NCI-H748 treated with DMSO at 0.1 percent for 48 hours (cell line): ENCODE data around the gene BMPR2.
"Not testable (repeated sequence)": the region's sequence is repeated elsewhere in the genome, so short reads cannot be mapped to it uniquely, and the experiment has no call there.

Source experiments
- DNase-seq: peaks from one replicate; lab custom pipeline; 2025; lab: John Stamatoyannopoulos, UW

The BMPR2 gene

GRCh38 chr2:202452744-202453143 lies 76.6 kb downstream of the BMPR2 start:
- DNase-seq = no peak

GRCh38 chr2:202454536-202454935 lies 78.4 kb downstream of the BMPR2 start:
- DNase-seq = no peak

DNA sequence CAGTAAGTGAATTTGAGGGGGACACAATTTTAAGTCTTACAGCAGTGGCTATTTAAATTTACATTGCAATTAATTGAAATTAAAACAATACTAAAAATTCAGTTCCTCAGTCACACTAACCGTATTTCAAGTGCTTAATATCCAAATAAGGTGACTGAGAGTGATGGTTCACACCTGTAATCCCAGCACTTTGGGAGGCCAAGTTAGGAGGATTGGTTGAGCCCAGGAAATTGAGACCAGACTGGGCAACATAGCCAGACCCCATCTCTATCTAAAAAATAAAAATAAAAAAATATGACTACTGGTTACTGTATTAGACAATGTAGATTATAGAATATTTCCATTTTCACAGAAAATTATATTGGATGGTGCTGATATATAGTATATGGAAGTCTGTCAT lies 79.0 kb downstream of the BMPR2 start:
- DNase-seq = no peak

DNA sequence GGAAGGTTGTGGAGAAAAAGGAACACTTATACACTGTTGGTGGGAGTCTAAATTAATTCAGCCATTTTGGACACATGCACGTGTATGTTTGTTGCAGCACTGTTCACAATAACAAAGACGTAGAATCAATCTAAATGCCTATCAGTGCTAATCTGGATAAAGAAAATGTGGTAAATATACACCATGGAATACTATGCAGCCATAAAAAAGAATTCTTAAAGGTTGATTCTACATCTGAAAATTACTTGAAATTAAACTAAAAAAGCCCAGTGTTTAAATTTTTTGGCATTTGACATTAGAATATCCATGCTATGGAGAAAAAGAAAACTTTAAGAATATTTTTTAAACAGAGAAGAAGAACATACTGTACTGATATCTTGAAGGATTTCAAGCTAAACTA lies 84.0 kb downstream of the BMPR2 start:
- no peak for DNase-seq

DNA sequence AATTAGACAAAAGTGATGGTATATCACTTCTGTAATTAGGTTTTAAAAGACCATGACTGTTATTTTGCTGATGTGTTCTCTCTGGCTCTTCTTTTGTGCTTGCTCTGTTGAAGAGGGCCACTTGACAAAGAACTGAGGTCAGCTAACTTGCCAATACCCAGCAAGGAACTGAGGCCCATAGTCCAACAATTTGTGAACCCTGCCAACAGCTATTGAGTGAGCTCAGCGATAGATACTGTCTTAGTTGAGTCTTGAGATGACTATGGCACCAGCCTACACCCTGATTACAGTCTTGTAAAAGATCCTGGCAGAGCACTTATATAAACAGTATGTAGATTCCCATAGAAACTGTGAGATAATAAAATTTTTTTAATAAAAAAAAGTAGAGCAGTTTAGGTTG lies 103.0 kb downstream of the BMPR2 start:
- no peak for DNase-seq

GRCh38 chr2:202479610-202480009 lies 103.5 kb downstream of the BMPR2 start:
- DNase-seq = no peak

- DNase-seq = no peak
Observed at GRCh38 chr2:202486351-202486750, 110.2 kb downstream of the BMPR2 start.

- no peak for DNase-seq
Observed at GRCh38 chr2:202488671-202489070, 112.5 kb downstream of the BMPR2 start.

DNA sequence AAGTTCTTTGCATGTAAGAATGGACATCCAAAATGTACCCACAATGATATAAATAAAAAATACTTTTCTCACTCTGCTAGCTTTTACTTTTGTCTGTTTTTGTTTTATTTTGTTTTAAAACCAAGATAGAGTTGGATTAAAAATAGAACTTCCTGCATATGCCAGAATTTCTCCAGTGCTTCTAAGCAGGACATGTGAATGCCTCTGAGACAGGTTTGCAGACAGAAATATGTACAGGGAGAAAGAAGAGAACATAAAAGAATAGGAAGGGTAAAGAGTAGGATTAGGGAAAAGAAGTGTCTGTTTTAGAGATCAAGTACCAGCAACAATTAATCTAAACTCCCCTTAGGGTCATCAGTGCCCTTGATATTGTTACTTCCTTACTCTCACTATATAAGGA lies 114.4 kb downstream of the BMPR2 start:
- no peak for DNase-seq

GRCh38 chr2:202491514-202491913 lies 115.4 kb downstream of the BMPR2 start:
- DNase-seq = no peak

DNA sequence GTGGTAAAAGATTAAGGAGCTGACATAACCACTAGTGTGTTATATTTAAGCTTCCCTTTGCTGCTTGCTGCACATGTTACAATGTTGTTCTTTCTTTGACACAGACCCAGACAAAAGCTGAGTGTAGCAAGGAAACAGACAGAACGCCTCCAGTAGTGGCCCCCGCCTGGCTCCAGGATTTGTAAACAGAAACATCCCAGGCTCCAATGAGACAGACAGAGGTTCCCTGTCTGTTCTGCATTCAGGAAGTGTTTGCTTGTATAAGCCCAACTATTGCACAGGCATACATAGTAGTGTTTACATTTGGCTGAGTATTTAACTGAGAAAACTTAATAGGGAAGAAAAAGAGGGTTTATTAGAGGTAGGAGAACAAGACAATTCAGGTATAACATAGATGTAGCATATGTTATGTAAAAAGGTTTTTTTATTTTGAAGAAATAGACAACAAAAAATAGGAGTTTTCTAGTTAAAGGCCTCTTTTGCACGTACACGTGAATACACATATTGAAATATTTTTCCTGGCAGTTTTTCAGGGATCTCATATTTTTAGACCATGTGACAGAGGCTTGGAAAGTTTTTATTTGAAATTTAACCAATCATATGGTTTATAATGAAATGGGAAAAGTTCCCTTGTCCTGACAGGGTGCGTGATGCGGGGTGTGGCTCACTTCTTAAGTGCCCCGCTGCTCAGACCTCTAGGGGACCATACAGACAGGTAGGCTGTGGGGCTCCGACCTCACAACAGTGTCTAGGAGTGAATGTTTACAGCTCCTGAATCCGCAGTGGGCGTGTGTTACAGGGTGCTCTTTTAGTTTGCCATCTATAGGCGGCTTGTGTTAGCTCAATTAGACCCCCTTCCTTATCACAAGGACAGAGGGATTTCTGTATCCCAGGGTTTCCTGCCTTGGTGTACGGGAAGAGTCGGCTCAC lies 118.4 kb downstream of the BMPR2 start:
- peak; percentile 71 for DNase-seq

GRCh38 chr2:202495230-202495604 lies 119.1 kb downstream of the BMPR2 start:
- no peak for DNase-seq

GRCh38 chr2:202496835-202497472 lies 120.8 kb downstream of the BMPR2 start:
- DNase-seq = not testable (repeated sequence)

DNA sequence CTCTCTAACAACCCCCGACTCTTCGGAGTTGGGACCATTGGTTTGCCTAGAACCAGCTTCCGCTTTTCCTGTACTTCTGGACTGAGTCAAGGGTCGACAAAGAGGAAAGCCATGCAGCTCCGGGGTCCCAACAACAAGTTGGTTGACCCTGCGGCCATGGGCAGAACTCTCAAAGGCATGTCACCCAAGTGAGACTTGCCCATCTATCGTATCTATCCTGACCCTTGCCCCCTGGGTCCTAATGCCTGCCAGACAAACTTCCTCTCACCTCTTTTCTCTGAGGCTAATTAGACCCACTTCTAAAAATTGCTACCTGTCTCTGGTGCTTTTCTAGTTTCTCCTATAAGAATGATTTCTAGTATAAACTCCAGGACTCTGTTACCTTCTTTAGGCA lies 121.3 kb downstream of the BMPR2 start:
- DNase-seq = not testable (repeated sequence)

DNA sequence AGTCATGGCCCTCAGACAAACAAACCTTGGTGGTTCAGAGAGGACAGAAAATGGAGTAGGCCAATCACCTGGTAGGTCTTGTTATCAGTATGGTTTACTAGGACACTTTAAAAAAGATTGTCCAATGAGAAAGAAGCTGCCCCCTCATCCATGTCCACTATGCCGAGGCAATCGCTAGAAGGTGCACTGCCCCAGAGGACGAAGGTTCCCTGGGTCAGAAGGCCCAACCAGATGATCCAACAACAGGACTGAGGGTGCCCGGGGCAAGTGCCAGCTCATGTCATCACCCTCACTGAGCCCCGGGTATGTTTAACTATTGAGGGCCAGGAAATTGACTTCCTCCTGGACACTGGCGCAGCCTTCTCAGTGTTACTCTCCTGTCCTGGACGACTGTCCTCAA lies 123.7 kb downstream of the BMPR2 start:
- not testable (repeated sequence) for DNase-seq

DNA sequence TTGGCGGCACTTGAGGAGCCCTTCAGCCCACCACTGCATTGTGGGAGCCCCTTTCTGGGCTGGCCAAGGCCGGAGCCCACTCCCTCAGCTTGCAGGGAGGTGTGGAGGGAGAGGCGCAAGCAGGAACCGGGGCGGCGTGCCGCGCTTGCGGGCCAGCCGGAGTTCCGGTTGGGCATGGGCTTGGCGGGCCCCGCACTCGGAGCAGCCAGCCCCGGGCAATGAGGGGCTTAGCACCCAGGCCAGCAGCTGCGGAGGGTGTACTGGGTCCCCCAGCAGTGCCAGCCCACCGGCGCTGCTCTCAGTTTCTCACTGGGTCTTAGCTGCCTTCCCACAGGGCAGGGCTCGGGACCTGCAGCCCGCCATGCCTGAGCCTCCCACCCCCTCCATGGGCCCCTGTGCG lies 127.1 kb downstream of the BMPR2 start:
- DNase-seq = not testable (repeated sequence)

DNA sequence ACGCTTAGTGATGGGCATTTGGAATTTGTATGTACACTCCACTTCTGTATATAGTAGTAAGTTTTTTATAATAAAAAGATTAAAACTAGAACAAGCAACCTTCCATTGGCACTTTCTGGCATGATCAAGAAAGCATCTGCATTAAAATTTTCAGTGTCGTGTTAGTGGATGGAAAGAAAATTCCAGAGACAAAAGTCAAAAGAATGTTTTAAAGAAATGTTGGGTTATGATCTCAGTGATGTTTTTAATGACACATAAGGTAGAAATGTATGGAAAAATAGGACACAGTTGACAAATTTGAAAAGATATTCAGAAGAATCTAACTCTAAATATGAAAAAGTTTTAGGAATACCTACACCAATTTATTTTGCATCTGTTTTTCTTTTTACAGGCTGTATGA lies 132.6 kb downstream of the BMPR2 start:
- DNase-seq = no peak

DNA sequence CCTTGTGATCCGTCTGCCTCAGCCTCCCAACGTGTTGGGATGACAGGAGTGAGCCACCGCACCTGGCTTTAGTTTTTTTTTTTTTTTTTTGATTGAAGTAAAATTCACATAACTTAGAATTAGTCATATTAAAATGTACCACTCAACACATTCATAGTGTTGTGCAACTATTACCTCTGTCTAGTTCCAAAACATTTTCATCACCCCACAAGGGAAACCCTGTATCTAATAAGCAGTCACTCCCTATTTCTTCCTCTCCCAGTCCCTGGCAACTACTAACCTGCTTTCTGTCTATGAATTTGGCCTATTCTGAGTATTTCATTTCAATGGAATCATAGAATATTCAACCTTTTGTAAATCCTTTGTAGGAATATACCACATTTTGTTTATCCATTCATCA lies 134.8 kb downstream of the BMPR2 start:
- no peak for DNase-seq

DNA sequence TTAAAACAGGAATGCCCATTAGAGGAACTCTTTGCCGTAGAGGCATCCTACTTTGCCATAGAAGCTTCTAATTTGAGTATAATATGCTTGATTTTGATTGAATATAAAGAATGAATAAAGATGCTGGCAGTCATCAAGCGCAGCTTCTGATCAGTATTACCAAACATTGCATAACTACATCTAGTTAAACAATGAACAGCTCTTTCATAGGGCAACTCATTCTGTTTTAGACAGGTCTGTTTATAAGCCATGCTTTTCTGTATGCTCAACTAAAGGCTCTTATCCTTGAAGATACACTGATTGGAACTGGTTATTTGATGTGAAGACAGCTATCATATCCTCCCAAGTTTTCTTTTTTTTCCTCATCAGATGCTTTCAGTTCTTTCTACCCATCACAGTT lies 136.0 kb downstream of the BMPR2 start:
- no peak for DNase-seq

GRCh38 chr2:202514732-202515131 lies 138.6 kb downstream of the BMPR2 start:
- DNase-seq = no peak

GRCh38 chr2:202519453-202519852 lies 143.3 kb downstream of the BMPR2 start:
- DNase-seq = no peak

DNA sequence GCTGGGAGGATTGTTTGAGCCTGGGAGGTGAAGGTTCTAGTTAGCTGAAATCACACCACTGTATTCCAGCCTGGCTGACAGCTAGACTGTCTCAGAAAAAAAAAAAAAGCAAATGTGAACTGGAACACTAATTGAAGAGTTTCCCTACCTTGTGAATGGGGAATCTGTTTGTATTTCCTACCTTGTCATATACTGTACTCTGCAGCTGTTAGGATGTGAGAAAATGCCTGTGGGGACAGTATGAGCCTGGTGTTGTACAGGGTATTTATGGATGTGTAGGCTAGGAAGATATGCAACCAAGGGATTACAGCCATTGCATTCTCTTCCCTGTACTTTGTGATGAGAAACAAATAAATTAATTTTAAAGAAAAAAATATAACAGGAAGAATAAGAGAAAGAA lies 145.3 kb downstream of the BMPR2 start:
- no peak for DNase-seq

GRCh38 chr2:202529389-202529788 lies 153.3 kb downstream of the BMPR2 start:
- no peak for DNase-seq

DNA sequence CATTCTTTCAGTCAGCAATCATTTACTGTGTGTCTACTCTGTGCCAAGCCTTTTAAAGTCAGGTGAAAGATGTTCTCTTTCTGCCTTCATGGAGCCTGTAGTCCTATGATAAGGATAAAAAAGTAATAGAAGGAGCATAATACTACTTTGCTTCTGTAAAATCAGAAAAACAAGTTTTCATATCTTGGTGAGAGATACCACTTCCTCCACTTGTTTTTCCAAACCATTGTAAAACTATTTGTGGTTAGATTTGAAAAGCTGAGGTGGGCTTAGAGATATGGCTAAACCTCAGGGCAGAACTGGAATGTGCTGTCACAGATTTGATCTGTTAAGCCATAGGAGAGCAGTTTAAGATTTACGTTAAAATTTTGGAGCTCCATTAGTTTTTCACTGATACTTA lies 153.9 kb downstream of the BMPR2 start:
- DNase-seq = no peak
